OCI-LY7 (cell line): ENCODE results near the gene DSN1. TPM values are rescaled to one million over a fixed set of nuclear protein-coding genes. Genes with fewer than 3 reads are reported as not detected.
A peak's percentile ranks its signal among the peaks of the same experiment; 100 is the strongest.

Experiments
- BruUV-seq: library from RNA; stranded (reverse); fragments of 400-500 nt; replicated peaks from 2 replicates; lab custom pipeline; 2021; lab: Mats Ljungman, UMichigan
- CTCF ChIA-PET: fragments of 300-600 bp; sonication (Branson Sonifier 250); formaldehyde crosslinking; loops from one replicate; lab custom pipeline; 2022; ENCODE audit warnings: antibody characterized with exemption; ENCODE audit not compliant: unreplicated experiment; lab: Charles Lee
- POLR2A ChIA-PET: fragments of 300-600 bp; sonication (Branson Sonifier 250); formaldehyde crosslinking; loops from one replicate; lab custom pipeline; 2022; ENCODE audit warnings: antibody characterized with exemption; lab: Charles Lee
- DNase-seq: peaks from one replicate; pipeline ENCODE4 v3.0.0-alpha.2; 2015; ENCODE audit warnings: low spot score
- H2AFZ ChIP-seq: fragments of 200-600 bp; sonication (generic), shearing (Covaris generic); 2 replicates; pipeline ENCODE4 v1.6.1; 2014; ENCODE audit warnings: mild to moderate bottlenecking, antibody characterized with exemption, low read length, moderate library complexity
- H3K27ac ChIP-seq: fragments of 200-600 bp; sonication (generic); 2 replicates; pipeline ENCODE4 v1.5.1; 2014; ENCODE audit warnings: mixed run types, low read depth, mild to moderate bottlenecking, moderate library complexity, low read length, inconsistent platforms; ENCODE audit not compliant: poor library complexity, severe bottlenecking
- H3K36me3 ChIP-seq: fragments of 200-600 bp; sonication (generic); 2 replicates; pipeline ENCODE4 v1.6.1; 2014; ENCODE audit warnings: mild to moderate bottlenecking, antibody characterized with exemption, low read length, moderate library complexity, mixed read lengths; ENCODE audit not compliant: insufficient read depth
- H3K4me1 ChIP-seq: fragments of 200-600 bp; sonication (generic); 2 replicates; pipeline ENCODE4 v1.5.1; 2014; ENCODE audit warnings: mild to moderate bottlenecking, low read length; ENCODE audit not compliant: insufficient read depth, poor library complexity, severe bottlenecking
- H3K4me2 ChIP-seq: fragments of 200-600 bp; sonication (generic); 2 replicates; pipeline ENCODE4 v1.6.1; 2014; ENCODE audit warnings: mild to moderate bottlenecking, low read length
- H3K4me3 ChIP-seq: fragments of 200-600 bp; sonication (generic); 2 replicates; pipeline ENCODE4 v1.5.1; 2014; ENCODE audit warnings: mild to moderate bottlenecking, low read depth, low read length; ENCODE audit not compliant: poor library complexity, severe bottlenecking
- H3K79me2 ChIP-seq: fragments of 200-600 bp; sonication (generic); 2 replicates; pipeline ENCODE4 v1.6.1; 2016; ENCODE audit warnings: low read depth, mild to moderate bottlenecking, low read length, moderate library complexity, mixed read lengths; ENCODE audit not compliant: insufficient read depth
- H3K9me2 ChIP-seq: fragments of 200-600 bp; sonication (generic); 2 replicates; pipeline ENCODE4 v1.6.1; 2016; ENCODE audit warnings: mild to moderate bottlenecking, low read length, mixed read lengths; ENCODE audit not compliant: insufficient read depth
- H3K9me3 ChIP-seq: fragments of 200-600 bp; sonication (generic); 2 replicates; pipeline ENCODE4 v1.6.1; 2014; ENCODE audit warnings: mild to moderate bottlenecking, mixed run types, low read length, mixed read lengths
- H4K20me1 ChIP-seq: fragments of 200-600 bp; sonication (generic); 2 replicates; pipeline ENCODE4 v1.6.1; 2014; ENCODE audit warnings: mild to moderate bottlenecking, antibody characterized with exemption, low read length, moderate library complexity, mixed read lengths; ENCODE audit not compliant: insufficient read depth
- CTCF ChIP-seq: fragments of 200-600 bp; sonication (generic); conservative IDR thresholded peaks from 2 replicates; pipeline ENCODE4 v1.5.1; 2014; ENCODE audit warnings: mild to moderate bottlenecking, antibody characterized with exemption, low read length, moderate library complexity, mixed read lengths
- EZH2phosphoT487 ChIP-seq: fragments of 200-600 bp; sonication (generic); IDR thresholded peaks from 2 replicates; pipeline ENCODE4 v1.6.1; 2018; ENCODE audit warnings: low read depth, borderline replicate concordance, mild to moderate bottlenecking, mixed run types, antibody characterized with exemption, low read length, moderate library complexity, mixed read lengths
- intact Hi-C: fragments of 100-400 bp; cut with micrococcal nuclease; formaldehyde crosslinking; loops from one replicate; pipeline ENCODE4 v1.10.0; 2022; ENCODE audit not compliant: unreplicated experiment
- total RNA-seq, 2 experiments: library from RNA; depleted of rRNA in 1 of 2; stranded (reverse); fragments of >200 nt in 1 of 2; shearing (Covaris generic) in 1 of 2; gene quantifications; 2 replicates each; pipeline ENCODE4 v1.2.3, GENCODE V29; 2014 to 2022

The DSN1 gene
- total RNA-seq, 2 experiments from 2014 or later = 33.0 to 37.6 TPM

GRCh38 chr20:36775196-36775595, 1.6 kb upstream of the DSN1 start:
- H3K9me2 ChIP-seq = no peaks in the 10 kb centered on the region
- peaks cover 15% of the 10 kb centered on the region; the same call in 1 of the 2 replicates for H3K79me2 ChIP-seq
- intact Hi-C loops = no loop called here
- H3K4me1 ChIP-seq = peaks cover 30% of the 10 kb centered on the region
- no peak overlapping the region for H2AFZ ChIP-seq
- ChIA-PET CTCF (no interaction called here), POLR2A (interaction anchor here (0.6 to 0.7 kb wide), 2 partner anchors 16 to 96 kb away, joined by 3 read pairs; no protein-coding TSS in a partner anchor)
- no peak overlapping the region for H3K4me2 ChIP-seq
- H3K36me3 ChIP-seq = peaks cover 12% of the 10 kb centered on the region; the same call in 1 of the 2 replicates
- no peaks in the 10 kb centered on the region for H4K20me1 ChIP-seq
- no peak for TF ChIP-seq CTCF
- TF ChIP-seq EZH2phosphoT487 = no peak
- no peak overlapping the region for H3K27ac ChIP-seq
- no peaks in the 10 kb centered on the region for H3K9me3 ChIP-seq
- DNase-seq = no peak
- no peak overlapping the region for H3K4me3 ChIP-seq
- no TSS peak for BruUV-seq

DNA sequence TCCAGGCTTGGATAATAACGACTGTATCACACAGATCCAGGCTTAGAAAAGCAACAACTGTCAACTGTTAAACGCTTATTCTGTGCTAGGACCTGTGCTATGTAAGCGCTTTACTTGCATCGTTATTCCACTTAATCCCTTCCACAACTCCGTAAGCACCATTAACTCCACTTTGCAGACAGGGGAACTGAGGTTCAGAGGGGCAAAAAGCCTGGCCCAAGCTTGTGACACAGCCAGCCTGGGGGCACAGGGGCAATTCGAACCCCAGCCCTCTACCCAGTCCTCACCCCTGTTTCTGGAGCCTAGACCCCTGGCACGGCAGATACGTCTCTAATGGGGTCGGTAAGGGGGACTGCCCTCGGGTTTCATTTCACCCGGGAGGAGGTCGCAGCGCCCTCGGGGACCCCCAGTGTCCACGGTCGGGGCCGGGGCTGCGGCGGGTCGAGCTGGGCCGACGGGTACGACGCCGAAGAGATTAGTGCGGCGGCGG, 411 bp downstream of the DSN1 start:
- Histone ChIP-seq H3K9me3 (no peaks in the 10 kb centered on the region), H3K36me3 (peaks cover 27% of the 10 kb centered on the region; the same call in 1 of the 2 replicates), H3K9me2 (no peaks in the 10 kb centered on the region), H3K4me2 (peak overlapping the region; percentile 79), H3K79me2 (peaks cover 15% of the 10 kb centered on the region; the same call in 1 of the 2 replicates), H3K4me3 (peak overlapping the region; percentile 86), H3K4me1 (peaks cover 41% of the 10 kb centered on the region), H3K27ac (peak overlapping the region; percentile 45), H2AFZ (peak overlapping the region; percentile 77; the same call in 1 of the 2 replicates), H4K20me1 (no peaks in the 10 kb centered on the region)
- POLR2A ChIA-PET = interaction anchor here (0.6 to 1.3 kb wide), 7 partner anchors 15 to 571 kb away, joined by 3 to 5 read pairs (median 4); no protein-coding TSS in a partner anchor
- intact Hi-C loops = loop anchor here (5.0 kb wide), 1 partner anchor 89 kb away; a partner anchor contains a TSS
- DNase-seq = peak; percentile 14
- BruUV-seq = no TSS peak
- TF ChIP-seq CTCF (no peak), EZH2phosphoT487 (no peak)
- CTCF ChIA-PET = interaction anchor here (0.6 to 0.9 kb wide), 3 partner anchors 27 to 129 kb away, joined by 3 to 5 read pairs (median 3); partner anchors contain the start of gene NDRG3

GRCh38 chr20:36770680-36771079, 2.9 kb downstream of the DSN1 start:
- no peaks in the 10 kb centered on the region for H3K9me3 ChIP-seq
- no TSS peak for BruUV-seq
- intact Hi-C loops = loop anchor here (5.0 kb wide), 1 partner anchor 92 kb away; a partner anchor contains a TSS

More at GRCh38 chr20:36770680-36771079, 2.9 kb downstream of the DSN1 start:
- ChIA-PET POLR2A (interaction anchor here (1.8 kb wide), 1 partner anchor 16 kb away, joined by 3 read pairs; no protein-coding TSS in a partner anchor), CTCF (no interaction called here)
- H3K4me2 ChIP-seq = peak overlapping the region; percentile 19; the same call in 1 of the 2 replicates
- no peaks in the 10 kb centered on the region for H4K20me1 ChIP-seq
- TF ChIP-seq EZH2phosphoT487 (no peak), CTCF (no peak)
- peaks cover 37% of the 10 kb centered on the region for H3K4me1 ChIP-seq
- no peaks in the 10 kb centered on the region for H3K9me2 ChIP-seq
- H3K27ac ChIP-seq = no peak overlapping the region
- H3K36me3 ChIP-seq = peaks cover 47% of the 10 kb centered on the region
- DNase-seq = no peak
- H2AFZ ChIP-seq = no peak overlapping the region
- no peak overlapping the region for H3K4me3 ChIP-seq
- H3K79me2 ChIP-seq = peaks cover 15% of the 10 kb centered on the region; the same call in 1 of the 2 replicates
